Measurements from ENCODE around the gene SLC9A2.

The SLC9A2 gene

DNA sequence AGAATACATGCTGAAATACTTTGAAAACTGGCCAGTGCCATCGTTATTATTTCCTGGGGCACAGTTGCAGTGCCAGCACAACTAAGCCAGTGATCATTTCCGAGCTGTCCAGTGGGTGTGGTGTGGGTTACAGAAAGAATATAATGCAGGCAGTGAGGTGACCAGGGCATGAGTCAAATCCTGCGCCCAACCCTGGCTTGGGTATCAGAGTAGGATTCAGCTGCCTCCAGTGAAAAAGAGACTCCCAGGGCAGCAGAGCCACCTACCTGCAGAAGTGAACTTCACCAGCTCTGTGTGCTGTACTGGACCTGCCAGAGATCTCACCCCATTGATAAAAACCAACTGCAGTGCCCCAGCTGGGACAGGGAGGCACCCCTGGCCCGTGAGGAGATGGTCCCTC lies 18.0 kb downstream of the SLC9A2 start:
- no peak overlapping the region for H3K27ac ChIP-seq
- no peak for TF ChIP-seq ZFX (IDR thresholded peaks at IDR 0.05; ENCODE audit: borderline replicate concordance)
- TF ChIP-seq, protein P1, sequence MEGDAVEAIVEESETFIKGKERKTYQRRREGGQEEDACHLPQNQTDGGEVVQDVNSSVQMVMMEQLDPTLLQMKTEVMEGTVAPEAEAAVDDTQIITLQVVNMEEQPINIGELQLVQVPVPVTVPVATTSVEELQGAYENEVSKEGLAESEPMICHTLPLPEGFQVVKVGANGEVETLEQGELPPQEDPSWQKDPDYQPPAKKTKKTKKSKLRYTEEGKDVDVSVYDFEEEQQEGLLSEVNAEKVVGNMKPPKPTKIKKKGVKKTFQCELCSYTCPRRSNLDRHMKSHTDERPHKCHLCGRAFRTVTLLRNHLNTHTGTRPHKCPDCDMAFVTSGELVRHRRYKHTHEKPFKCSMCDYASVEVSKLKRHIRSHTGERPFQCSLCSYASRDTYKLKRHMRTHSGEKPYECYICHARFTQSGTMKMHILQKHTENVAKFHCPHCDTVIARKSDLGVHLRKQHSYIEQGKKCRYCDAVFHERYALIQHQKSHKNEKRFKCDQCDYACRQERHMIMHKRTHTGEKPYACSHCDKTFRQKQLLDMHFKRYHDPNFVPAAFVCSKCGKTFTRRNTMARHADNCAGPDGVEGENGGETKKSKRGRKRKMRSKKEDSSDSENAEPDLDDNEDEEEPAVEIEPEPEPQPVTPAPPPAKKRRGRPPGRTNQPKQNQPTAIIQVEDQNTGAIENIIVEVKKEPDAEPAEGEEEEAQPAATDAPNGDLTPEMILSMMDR (IDR thresholded peaks at IDR 0.05): no peak

DNA sequence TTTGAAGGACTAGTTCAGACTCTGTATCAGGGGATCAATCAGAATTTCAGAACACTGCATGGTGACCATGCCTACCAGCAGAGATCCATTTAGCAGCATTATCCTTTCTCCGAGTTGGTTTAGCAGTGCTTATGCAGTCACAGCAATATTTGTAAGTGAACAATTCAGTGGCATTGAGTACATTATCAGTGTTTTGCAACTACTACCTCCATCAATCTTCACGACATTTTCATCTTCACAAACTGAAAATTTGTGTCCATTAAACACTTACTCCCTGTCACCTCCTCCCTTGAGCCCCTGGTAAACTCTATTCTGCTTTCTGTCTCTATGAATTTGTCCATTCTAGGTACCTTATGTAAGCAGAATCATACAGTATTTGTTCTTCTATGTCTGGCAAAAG lies 20.1 kb downstream of the SLC9A2 start:
- TF ChIP-seq ZFX (IDR thresholded peaks at IDR 0.05; ENCODE audit: borderline replicate concordance): no peak
- H3K27ac ChIP-seq: no peak overlapping the region

DNA sequence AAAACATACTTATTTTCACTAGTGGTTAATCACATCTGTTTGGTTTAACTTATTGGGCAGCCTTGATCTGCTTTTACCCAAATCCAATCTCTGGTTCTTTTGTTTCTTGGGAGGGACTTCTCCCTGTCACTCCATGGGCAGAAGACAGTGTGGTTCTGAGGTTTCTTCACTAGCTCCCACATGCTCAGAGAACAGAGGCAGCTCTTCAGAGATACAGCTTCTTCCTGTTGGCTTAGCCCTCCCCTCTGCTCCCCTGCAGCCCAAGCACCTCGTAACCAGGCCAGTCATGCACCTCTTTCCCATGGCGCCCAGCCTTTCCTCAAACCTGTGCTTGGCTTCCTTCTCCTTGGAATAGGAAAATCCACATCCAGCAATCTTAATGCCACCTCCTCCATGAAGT lies 32.8 kb downstream of the SLC9A2 start:
- no peak overlapping the region for H3K27ac ChIP-seq
- TF ChIP-seq, protein P1 (IDR thresholded peaks at IDR 0.05): no peak
- no peak for TF ChIP-seq ZFX (IDR thresholded peaks at IDR 0.05; ENCODE audit: borderline replicate concordance)

DNA sequence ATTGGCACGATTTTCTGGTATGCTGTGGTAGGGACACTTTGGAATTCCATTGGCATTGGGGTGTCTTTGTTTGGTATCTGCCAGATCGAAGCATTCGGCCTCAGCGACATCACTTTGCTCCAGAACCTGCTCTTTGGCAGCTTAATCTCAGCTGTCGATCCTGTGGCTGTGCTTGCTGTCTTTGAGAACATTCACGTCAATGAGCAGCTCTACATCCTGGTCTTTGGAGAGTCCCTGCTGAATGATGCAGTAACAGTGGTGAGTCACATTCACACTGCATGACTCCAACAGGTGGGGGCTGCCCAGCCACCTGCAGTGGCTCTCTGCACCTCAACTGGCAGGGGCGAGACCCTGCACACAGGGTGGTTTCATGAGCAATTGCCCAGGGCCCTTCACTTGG lies 38.4 kb downstream of the SLC9A2 start:
- TF ChIP-seq, protein P1 (IDR thresholded peaks at IDR 0.05): no peak
- no peak for TF ChIP-seq ZFX (IDR thresholded peaks at IDR 0.05; ENCODE audit: borderline replicate concordance)
- no peak overlapping the region for H3K27ac ChIP-seq

DNA sequence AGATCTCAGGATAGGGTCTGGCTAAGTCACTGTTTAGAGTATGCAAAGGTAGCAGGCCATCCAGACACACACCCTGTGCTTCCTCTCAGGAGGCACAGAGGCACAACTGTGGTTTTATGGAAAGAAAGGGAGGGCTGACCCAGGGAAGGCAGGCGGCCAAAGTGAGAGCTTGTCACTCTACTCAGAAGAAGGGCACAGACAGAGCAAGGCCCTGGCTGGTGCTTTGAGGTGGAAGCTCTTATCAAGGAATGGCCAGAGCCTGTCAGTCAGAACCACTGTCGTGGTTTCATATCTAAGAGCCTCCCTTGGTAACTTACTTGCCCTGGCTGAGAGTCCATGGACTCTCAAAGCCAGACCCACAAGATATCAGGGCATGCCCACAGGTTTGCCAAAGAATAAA lies 40.7 kb downstream of the SLC9A2 start:
- no peak for TF ChIP-seq ZFX (IDR thresholded peaks at IDR 0.05; ENCODE audit: borderline replicate concordance)
- TF ChIP-seq, protein P1 (IDR thresholded peaks at IDR 0.05): no peak
- H3K27ac ChIP-seq: no peak overlapping the region

DNA sequence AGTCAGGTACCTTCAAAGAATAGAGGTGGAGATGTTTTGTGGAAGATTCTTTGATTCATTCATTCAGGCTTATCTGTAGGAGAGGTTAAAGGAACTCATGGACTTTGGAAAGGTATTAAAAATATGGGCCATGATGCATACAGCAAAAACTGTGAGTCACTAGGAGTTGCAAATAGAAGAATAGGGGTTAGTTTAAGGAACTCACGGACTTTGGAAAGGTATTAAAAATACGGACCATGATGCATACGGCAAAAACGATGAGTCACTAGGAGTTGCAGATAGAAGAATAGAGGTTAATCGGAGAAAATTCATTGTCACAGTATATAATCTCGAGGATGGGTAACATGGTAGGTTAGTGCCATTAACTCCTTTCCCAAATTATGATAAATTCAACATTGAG lies 41.2 kb downstream of the SLC9A2 start:
- no peak for TF ChIP-seq ZFX (IDR thresholded peaks at IDR 0.05; ENCODE audit: borderline replicate concordance)
- TF ChIP-seq, protein P1 (IDR thresholded peaks at IDR 0.05): no peak
- no peak overlapping the region for H3K27ac ChIP-seq

DNA sequence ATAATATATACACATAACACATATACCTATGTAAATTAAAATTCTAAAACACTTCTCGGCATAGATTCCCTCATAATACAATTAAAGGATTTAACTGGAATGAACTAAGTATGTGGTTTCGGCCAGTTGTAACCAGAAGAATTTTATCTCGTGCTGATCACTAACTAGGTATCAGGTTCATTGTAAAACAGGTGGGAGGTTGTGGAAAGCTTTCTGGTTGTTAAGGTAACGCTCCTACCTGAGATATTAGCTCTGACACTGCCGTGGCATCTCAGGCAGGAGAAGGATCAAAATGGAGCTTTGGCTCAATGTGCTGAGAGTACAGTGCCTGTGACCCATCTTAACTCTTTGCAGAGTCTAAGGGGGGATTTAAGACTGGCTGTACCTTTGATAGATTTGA lies 42.5 kb downstream of the SLC9A2 start:
- H3K27ac ChIP-seq: no peak overlapping the region
- TF ChIP-seq, protein P1 (IDR thresholded peaks at IDR 0.05): no peak
- no peak for TF ChIP-seq ZFX (IDR thresholded peaks at IDR 0.05; ENCODE audit: borderline replicate concordance)

DNA sequence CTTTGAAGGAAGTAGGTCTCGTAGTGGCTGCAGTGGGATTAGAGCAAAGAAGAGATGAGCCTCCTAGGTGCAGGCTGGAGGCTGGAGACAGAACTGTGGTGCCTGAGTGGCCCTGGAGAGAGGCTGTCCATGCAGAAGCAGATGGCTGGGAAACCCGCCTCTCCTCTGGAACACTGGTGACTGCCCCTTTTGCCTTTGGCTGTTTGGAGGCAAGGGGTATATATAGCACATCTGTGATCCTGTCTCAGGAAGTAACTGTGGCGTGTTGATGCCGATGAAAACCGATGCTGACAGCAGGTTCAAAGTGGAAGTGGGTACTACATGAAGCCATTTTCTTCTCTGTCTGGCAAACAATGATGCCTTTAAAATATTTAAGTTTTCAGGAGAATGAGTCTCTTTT lies 43.5 kb downstream of the SLC9A2 start:
- H3K27ac ChIP-seq: no peak overlapping the region
- TF ChIP-seq, protein P1 (IDR thresholded peaks at IDR 0.05): no peak

Data from 22Rv1 (cell line).